SK-N-SH treated with all-trans-retinoic acid at 6 μM for 48 hours (cell line): ENCODE results near the gene CLPTM1L.

ENCODE experiments used
- ARNTL ChIP-seq: fragments of 450-650 bp; formaldehyde crosslinking; IDR thresholded peaks from 2 replicates; pipeline ENCODE4 v1.5.0; 2020; ENCODE audit warnings: low read depth, mild to moderate bottlenecking, moderate library complexity, borderline replicate concordance
- BACH2 ChIP-seq: fragments of 250-450 bp; sonication (Bioruptor Pico); IDR thresholded peaks from 2 replicates; pipeline ENCODE4 v1.9.0; 2021; ENCODE audit warnings: mild to moderate bottlenecking, borderline replicate concordance
- CSDC2 ChIP-seq: fragments of 250-450 bp; sonication (Bioruptor Pico); IDR thresholded peaks from 2 replicates; pipeline ENCODE4 v1.5.0; 2020; ENCODE audit warnings: mild to moderate bottlenecking, moderate library complexity
- RARB ChIP-seq: fragments of 250-450 bp; sonication (Bioruptor Pico); IDR thresholded peaks from 2 replicates; pipeline ENCODE4 v1.8.0; 2021; ENCODE audit warnings: mild to moderate bottlenecking, moderate library complexity
- ZC3H10 ChIP-seq: fragments of 250-450 bp; sonication (Bioruptor Pico); IDR thresholded peaks from 2 replicates; pipeline ENCODE4 v1.5.1; 2021; ENCODE audit warnings: mild to moderate bottlenecking, moderate library complexity
- ZFP3 ChIP-seq: fragments of 250-450 bp; sonication (Bioruptor Pico); IDR thresholded peaks from 2 replicates; pipeline ENCODE4 v1.5.0; 2020; ENCODE audit warnings: mild to moderate bottlenecking, moderate library complexity
- ZNF8 ChIP-seq: fragments of 450-650 bp; formaldehyde crosslinking; IDR thresholded peaks from 2 replicates; pipeline ENCODE4 v1.5.0; 2020; ENCODE audit warnings: mild to moderate bottlenecking, moderate library complexity
- TF ChIP-seq, protein P1 (sequence below): fragments of 250-450 bp; sonication (Bioruptor Pico); IDR thresholded peaks from 2 replicates; pipeline ENCODE4 v1.5.1; 2020; ENCODE audit warnings: low read depth, mild to moderate bottlenecking, moderate library complexity

GRCh38 chr5:1380011-1380817 is 35.3 kb upstream of the CLPTM1L start:
- TF ChIP-seq BACH2, result no peak
- TF ChIP-seq CSDC2 (CRISPR knock-in tag), result no peak
- TF ChIP-seq RARB (CRISPR knock-in tag), result no peak
- no peak for TF ChIP-seq ZC3H10 (CRISPR knock-in tag)
- no peak for TF ChIP-seq ZFP3 (CRISPR knock-in tag)
- no peak for TF ChIP-seq ARNTL
- TF ChIP-seq ZNF8 (CRISPR knock-in tag), result no peak
- TF ChIP-seq, protein P1, sequence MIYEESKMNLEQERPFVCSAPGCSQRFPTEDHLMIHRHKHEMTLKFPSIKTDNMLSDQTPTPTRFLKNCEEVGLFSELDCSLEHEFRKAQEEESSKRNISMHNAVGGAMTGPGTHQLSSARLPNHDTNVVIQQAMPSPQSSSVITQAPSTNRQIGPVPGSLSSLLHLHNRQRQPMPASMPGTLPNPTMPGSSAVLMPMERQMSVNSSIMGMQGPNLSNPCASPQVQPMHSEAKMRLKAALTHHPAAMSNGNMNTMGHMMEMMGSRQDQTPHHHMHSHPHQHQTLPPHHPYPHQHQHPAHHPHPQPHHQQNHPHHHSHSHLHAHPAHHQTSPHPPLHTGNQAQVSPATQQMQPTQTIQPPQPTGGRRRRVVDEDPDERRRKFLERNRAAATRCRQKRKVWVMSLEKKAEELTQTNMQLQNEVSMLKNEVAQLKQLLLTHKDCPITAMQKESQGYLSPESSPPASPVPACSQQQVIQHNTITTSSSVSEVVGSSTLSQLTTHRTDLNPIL (CRISPR knock-in tag), result no peak
